CD14-positive monocyte (primary cell): ENCODE data around the gene ABCB8. TPM values are rescaled to one million over a fixed set of nuclear protein-coding genes. Genes with fewer than 3 reads are reported as not detected.

Experiments
- DNase-seq, 3 donors: peaks; one replicate each; pipeline ENCODE4 v3.0.0-alpha.2; 2011 to 2022
- H2AFZ ChIP-seq: 2 replicates; pipeline ENCODE4 v1.6.0; 2012; ENCODE audit warnings: mild to moderate bottlenecking, low read depth, low read length, inconsistent platforms; ENCODE audit not compliant: insufficient read depth, poor library complexity, severe bottlenecking
- H3K27ac ChIP-seq, 2 donors: 1 replicate in 1 of 2; 2 replicates in 1 of 2; pipeline ENCODE4 v1.5.1; 2012 to 2013; ENCODE audit warnings: low read length in 2 of 2, control low read depth in 1 of 2, inconsistent platforms in 1 of 2, low read depth in 1 of 2, mild to moderate bottlenecking in 1 of 2
- H3K27me3 ChIP-seq, 2 donors: one replicate each; pipeline versions ENCODE4 v1.6.0 to v1.6.1; 2011 to 2013; ENCODE audit warnings: low read length in 2 of 2; ENCODE audit not compliant: control insufficient read depth in 2 of 2, insufficient read depth in 2 of 2
- H3K36me3 ChIP-seq, 2 donors: replicated peaks in 1 of 2; 1 replicate in 1 of 2; 2 replicates in 1 of 2; pipeline versions ENCODE4 v1.5.1 to v1.6.1; 2012 to 2013; ENCODE audit warnings: low read length in 2 of 2, control low read depth in 1 of 2, inconsistent platforms in 1 of 2, mild to moderate bottlenecking in 1 of 2; ENCODE audit not compliant: insufficient read depth in 2 of 2, control insufficient read depth in 1 of 2
- H3K4me1 ChIP-seq, 2 donors: 1 replicate in 1 of 2; 2 replicates in 1 of 2; pipeline versions ENCODE4 v1.5.1 to v1.6.1; 2012 to 2013; ENCODE audit warnings: low read length in 2 of 2, control low read depth in 1 of 2, inconsistent platforms in 1 of 2, mild to moderate bottlenecking in 1 of 2, moderate library complexity in 1 of 2; ENCODE audit not compliant: insufficient read depth in 2 of 2, control insufficient read depth in 1 of 2
- H3K4me2 ChIP-seq: replicated peaks from 2 replicates; pipeline ENCODE3; 2012; ENCODE audit warnings: low read length, moderate library complexity, mild to moderate bottlenecking; ENCODE audit not compliant: poor library complexity, severe bottlenecking; ENCODE audit errors: extremely low read depth
- H3K4me3 ChIP-seq, 3 experiments: fragments of 200-600 bp in 1 of 3; sonication (generic) in 1 of 3; replicated peaks in 1 of 3; 1 replicate in 2 of 3; 2 replicates in 1 of 3; pipeline ENCODE4 v1.5.1; 2011 to 2013; ENCODE audit warnings: low read length in 3 of 3, mild to moderate bottlenecking in 3 of 3, control low read depth in 2 of 3, low read depth in 2 of 3, inconsistent platforms in 1 of 3, moderate library complexity in 1 of 3
- H3K79me2 ChIP-seq: 2 replicates; pipeline ENCODE4 v1.6.0; 2012; ENCODE audit warnings: mild to moderate bottlenecking, control low read depth, inconsistent platforms, low read length, moderate library complexity; ENCODE audit not compliant: insufficient read depth
- H3K9ac ChIP-seq: 2 replicates; pipeline ENCODE4 v1.6.0; 2017; ENCODE audit warnings: low read length, mild to moderate bottlenecking; ENCODE audit not compliant: insufficient read depth, poor library complexity, severe bottlenecking
- H3K9me3 ChIP-seq, 2 donors: replicated peaks in 1 of 2; 1 replicate in 1 of 2; 2 replicates in 1 of 2; pipeline versions ENCODE4 v1.5.1 to v1.6.1; 2012 to 2013; ENCODE audit warnings: low read length in 2 of 2, control low read depth in 1 of 2; ENCODE audit not compliant: control insufficient read depth in 1 of 2, insufficient read depth in 1 of 2
- H4K20me1 ChIP-seq: 2 replicates; pipeline ENCODE4 v1.6.0; 2012; ENCODE audit warnings: mild to moderate bottlenecking, low read length, control low read depth, moderate library complexity; ENCODE audit not compliant: insufficient read depth
- H3K27ac Mint-ChIP-seq, 7 donors: one replicate each; pipeline ENCODE4 v1.8.0; 2020; ENCODE audit warnings: mild to moderate bottlenecking in 7 of 7, mixed read lengths in 7 of 7, moderate library complexity in 6 of 7, inconsistent platforms in 2 of 7
- H3K27me3 Mint-ChIP-seq, 3 donors: one replicate each; pipeline ENCODE4 v1.8.0; 2021 to 2022; ENCODE audit warnings: low read depth in 3 of 3, mild to moderate bottlenecking in 3 of 3, mixed read lengths in 3 of 3, moderate library complexity in 3 of 3, inconsistent platforms in 1 of 3
- H3K36me3 Mint-ChIP-seq, 2 donors: one replicate each; pipeline ENCODE4 v1.8.0; 2020; ENCODE audit warnings: mixed read lengths in 2 of 2, inconsistent platforms in 1 of 2, mild to moderate bottlenecking in 1 of 2
- H3K4me1 Mint-ChIP-seq: one replicate; pipeline ENCODE4 v1.8.0; 2020; ENCODE audit warnings: mild to moderate bottlenecking, mixed read lengths
- H3K4me3 Mint-ChIP-seq, 2 donors: one replicate each; pipeline ENCODE4 v1.8.0; 2020; ENCODE audit warnings: mild to moderate bottlenecking in 2 of 2, mixed read lengths in 2 of 2, moderate library complexity in 1 of 2
- H3K9me3 Mint-ChIP-seq, 7 donors: one replicate each; pipeline ENCODE4 v1.8.0; 2020 to 2022; ENCODE audit warnings: mixed read lengths in 7 of 7, mild to moderate bottlenecking in 6 of 7, moderate library complexity in 6 of 7, inconsistent platforms in 2 of 7
- CTCF ChIP-seq: fragments of 200-600 bp; IDR thresholded peaks from one replicate; pipeline ENCODE4 v1.8.0; 2022; ENCODE audit warnings: antibody characterized with exemption, mild to moderate bottlenecking
- WGBS: methylation state at CpG from one replicate; pipeline ENCODE4 v1.1.5; 2013; ENCODE audit warnings: missing lambda C conversion rate; ENCODE audit not compliant: insufficient coverage; 5-methylcytosine and 5-hydroxymethylcytosine counted together
- intact Hi-C, 2 donors: fragments of 100-400 bp; cut with micrococcal nuclease; formaldehyde crosslinking; loops; one replicate each; pipeline versions ENCODE4 v1.15.0 to v1.15.1; 2023
- polyA plus RNA-seq, 3 donors: library from polyadenylated mRNA; depleted of rRNA in 1 of 3; unstranded in 2 of 3; stranded (reverse) in 1 of 3; fragments of 300-500 nt in 2 of 3; fragments of >200 nt in 1 of 3; fragmentation: Illumina TruSeq in 2 of 3; gene quantifications; 1 replicate in 2 of 3; 2 replicates in 1 of 3; pipeline ENCODE4 v1.2.3, GENCODE V29; 2012 to 2021

The ABCB8 gene
- polyA plus RNA-seq, 3 donors: 9.3 to 19.9 (median 9.5) TPM

DNA sequence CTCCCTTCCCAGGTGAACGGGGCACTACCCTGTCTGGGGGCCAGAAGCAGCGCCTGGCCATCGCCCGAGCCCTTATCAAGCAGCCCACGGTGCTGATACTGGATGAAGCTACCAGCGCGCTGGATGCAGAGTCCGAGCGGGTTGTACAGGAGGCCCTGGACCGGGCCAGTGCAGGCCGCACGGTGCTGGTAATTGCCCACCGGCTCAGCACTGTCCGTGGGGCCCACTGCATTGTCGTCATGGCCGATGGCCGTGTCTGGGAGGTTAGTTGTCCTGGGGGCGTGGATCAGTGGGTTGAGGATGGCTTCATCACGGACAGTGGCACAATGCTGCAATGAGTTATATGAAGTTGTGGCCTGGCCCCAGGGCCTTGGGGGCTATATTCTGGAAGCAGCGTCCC is 15.7 kb downstream of the ABCB8 start:
- no peak for DNase-seq
- Histone ChIP-seq H4K20me1 (no peaks in the 10 kb centered on the region), H3K9ac (no peak overlapping the region), H3K79me2 (no peaks in the 10 kb centered on the region), H2AFZ (no peak overlapping the region), H3K36me3 (peaks cover 0 to 2% of the 10 kb centered on the region in 2 donors), H3K27ac (no peak overlapping the region), H3K9me3 (no peaks in the 10 kb centered on the region), H3K4me1 (peaks cover 8 to 11% of the 10 kb centered on the region in 2 donors), H3K27me3 (no peaks in the 10 kb centered on the region), H3K4me3 (no peak overlapping the region), H3K4me2 (no peak overlapping the region)
- 98% methylated on average over 20 of the region's 20 CpGs for WGBS
- H3K4me3 Mint-ChIP-seq: no peak overlapping the region
- intact Hi-C loops: no loop called here
- TF ChIP-seq CTCF: no peak
- H3K36me3 Mint-ChIP-seq: peaks cover 10 to 25% of the 10 kb centered on the region in 2 donors
- H3K4me1 Mint-ChIP-seq: peaks cover 12% of the 10 kb centered on the region
- H3K9me3 Mint-ChIP-seq: peaks cover 0 to 5% (median 0%) of the 10 kb centered on the region in 7 donors
- H3K27ac Mint-ChIP-seq: no peak overlapping the region
- H3K27me3 Mint-ChIP-seq: peaks cover 1 to 8% (median 2%) of the 10 kb centered on the region in 3 donors

- Mint-ChIP-seq H3K4me1 (no peaks in the 10 kb centered on the region), H3K27ac (no peak overlapping the region), H3K36me3 (peaks cover 10 to 25% of the 10 kb centered on the region in 2 donors), H3K27me3 (peaks cover 6 to 10% (median 8%) of the 10 kb centered on the region in 3 donors), H3K9me3 (peaks cover 0 to 5% (median 0%) of the 10 kb centered on the region in 7 donors), H3K4me3 (no peak overlapping the region)
- peaks cover 0 to 2% of the 10 kb centered on the region in 2 donors for H3K36me3 ChIP-seq
- H3K27ac ChIP-seq: no peak overlapping the region
- no peak overlapping the region for H3K4me3 ChIP-seq
- H3K79me2 ChIP-seq: no peaks in the 10 kb centered on the region
- H2AFZ ChIP-seq: no peak overlapping the region
- no peaks in the 10 kb centered on the region for H4K20me1 ChIP-seq
- H3K4me1 ChIP-seq: no peaks in the 10 kb centered on the region
- TF ChIP-seq CTCF: no peak
- peaks cover 0 to 5% of the 10 kb centered on the region in 2 donors for H3K27me3 ChIP-seq
- no peak for DNase-seq
- H3K9me3 ChIP-seq: no peaks in the 10 kb centered on the region
- H3K4me2 ChIP-seq: no peak overlapping the region
- H3K9ac ChIP-seq: no peak overlapping the region
- 98% methylated on average over 8 of the region's 11 CpGs for WGBS
- intact Hi-C loops: no loop called here
These were observed 17.0 kb downstream of the ABCB8 start for GRCh38 chr7:151045262-151045661.
